GM18870 (cell line): Measurements from ENCODE around the gene FXYD7.
"Not testable (repeated sequence)": the region's sequence is repeated elsewhere in the genome, so short reads cannot be mapped to it uniquely, and the experiment has no call there.

Experiments used
- ATAC-seq: cut with Tn5 transposase; IDR thresholded peaks from one replicate; pipeline ENCODE4 v1.9.1; 2021; ENCODE audit warnings: moderate library complexity; ENCODE audit not compliant: unreplicated experiment

Gene FXYD7

GRCh38 chr19:35194012-35194984, 51.2 kb downstream of the FXYD7 start:
- no peak for ATAC-seq

- ATAC-seq: no peak
Measured at GRCh38 chr19:35195830-35196229, 52.8 kb downstream of the FXYD7 start.

DNA sequence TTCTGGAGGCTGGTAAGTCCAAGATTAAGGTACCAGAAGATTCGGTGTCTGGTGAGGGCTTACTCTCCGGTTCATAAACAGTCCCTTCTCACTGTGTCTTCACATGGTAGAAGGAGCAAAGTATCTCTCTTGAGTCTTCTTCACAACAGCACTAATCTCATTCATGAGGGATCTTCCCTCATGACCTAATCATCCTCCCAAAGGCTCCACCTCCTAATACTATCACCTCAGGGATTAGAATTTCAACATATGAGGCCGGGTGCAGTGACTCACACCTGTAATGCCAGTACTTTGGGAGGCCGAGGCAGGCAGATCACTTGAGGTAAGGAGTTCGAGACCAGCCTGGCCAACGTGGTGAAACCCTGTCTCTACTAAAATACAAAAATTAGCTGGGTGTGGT, 53.8 kb downstream of the FXYD7 start:
- ATAC-seq: not testable (repeated sequence)

GRCh38 chr19:35199481-35199880, 56.4 kb downstream of the FXYD7 start:
- ATAC-seq: no peak

GRCh38 chr19:35202722-35203688, 60.0 kb downstream of the FXYD7 start:
- no peak for ATAC-seq
